ENCODE measurements around the gene PRDM2.
A peak's percentile ranks its signal among the peaks of the same experiment; 100 is the strongest.

The PRDM2 gene

DNA sequence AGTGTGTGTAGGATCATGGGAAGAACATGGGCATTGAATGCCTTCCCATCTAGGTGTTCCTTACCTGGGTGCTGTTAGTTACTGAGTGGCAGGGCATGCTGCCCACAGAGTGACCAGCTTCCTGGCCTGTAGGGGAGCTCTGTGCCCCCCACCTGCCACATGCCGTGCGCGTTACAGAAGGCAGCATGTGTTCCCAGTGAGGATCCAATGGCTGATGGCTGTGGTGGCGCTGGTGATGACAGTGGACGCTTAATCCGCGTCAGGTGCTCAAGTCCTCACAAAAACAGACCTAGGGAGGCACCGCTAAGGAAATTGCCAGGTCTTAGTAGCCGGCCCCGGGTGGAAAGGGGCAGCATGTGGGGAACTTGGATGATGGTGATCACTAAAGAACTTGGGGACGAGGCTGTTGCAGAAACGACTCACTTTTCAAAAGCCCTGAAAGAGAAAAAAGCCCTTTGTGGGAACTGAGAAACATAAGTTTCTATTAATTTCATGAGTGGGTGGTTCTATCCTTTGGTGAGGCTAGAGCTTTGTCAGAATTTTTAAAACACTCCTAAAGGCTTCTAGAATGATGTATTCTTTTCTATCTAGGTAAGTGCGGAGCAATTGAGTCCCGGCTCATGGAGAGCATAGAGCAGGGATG is 93.2 kb downstream of the PRDM2 start:
- DNase-seq (ENCODE audit: low read depth) = no peak

DNA sequence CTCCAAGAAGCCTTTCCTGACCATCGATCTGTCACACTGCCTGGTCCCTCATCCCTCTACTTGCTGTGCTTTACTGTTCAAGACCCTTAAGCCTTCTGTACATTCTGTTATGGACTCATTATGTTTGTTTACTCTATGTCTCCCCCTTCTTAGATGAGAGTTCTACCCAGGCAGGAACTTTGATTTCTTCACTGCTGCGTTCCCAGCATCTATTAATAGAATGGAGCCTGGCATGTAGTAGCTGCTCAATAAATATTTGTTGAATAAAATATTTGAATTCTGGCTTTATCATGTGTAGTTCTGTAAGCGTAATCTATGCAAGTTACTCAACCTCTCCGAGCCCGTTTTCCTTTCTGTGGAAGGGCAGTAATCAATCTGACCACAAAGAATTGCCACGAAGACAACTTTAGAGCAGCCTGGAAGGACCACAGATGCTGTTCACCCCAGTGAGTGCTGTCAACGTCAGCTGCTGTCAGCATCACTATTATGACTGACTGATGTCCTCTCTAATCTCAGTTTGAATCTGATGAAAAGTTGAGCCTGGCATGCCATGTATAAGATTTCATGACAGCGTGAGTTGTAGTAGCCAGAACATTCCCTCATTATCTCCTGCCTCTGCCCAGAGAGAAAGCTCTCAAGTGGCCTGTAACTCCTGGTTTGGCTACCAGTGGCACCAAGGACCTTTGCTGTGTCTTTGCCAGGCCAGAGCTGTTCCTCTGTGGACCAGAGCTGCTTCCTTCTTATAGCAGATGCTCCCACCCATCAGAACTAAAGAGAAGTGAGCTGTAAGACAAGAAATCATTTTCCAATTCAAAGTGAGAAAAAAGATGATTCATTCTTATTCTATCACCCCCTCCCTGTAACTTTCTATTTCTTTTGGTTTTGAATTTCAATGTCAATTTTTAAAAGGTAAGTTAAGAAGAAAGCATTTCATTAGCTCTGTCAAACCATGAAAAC is 94.5 kb downstream of the PRDM2 start:
- no peak for DNase-seq (ENCODE audit: low read depth)

DNA sequence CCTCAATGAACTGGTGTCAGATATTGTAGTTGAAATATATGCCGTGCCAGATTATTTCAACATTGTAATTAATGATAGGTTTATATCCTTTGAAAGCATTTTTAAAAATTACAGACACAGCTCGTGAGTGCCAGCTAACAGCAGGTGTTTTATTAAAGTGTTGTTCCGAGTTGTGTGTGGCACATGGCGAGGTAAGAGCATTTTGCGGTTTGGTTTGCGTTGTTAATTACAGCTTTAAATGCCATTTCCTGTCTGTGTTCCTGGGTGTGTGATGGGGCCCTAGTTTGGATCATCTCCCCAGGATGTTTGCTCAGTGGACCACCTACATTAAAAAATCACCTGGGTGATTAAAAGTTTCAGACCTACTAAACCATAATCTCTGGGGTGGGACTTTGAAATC is 97.4 kb downstream of the PRDM2 start:
- no peak for DNase-seq (ENCODE audit: low read depth)

DNA sequence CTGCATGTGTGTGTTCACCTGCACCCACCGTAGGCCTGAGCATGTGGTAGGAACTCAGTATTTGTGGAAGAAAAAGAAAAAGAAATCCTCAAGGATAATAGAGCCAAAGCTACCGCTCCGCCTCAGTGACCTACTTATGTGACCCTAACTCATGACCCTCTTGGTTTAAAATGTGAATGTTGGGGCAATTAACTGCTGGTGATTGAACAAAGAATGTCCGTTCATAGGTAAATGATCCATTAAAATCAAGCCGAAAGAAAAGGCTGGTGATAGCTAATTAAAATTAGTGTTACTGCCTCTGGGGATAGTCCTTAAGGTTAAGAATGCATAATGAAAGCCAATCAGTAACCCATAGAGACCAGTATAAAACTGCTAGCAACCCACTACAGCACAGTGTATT is 98.1 kb downstream of the PRDM2 start:
- DNase-seq (ENCODE audit: low read depth) = no peak

DNA sequence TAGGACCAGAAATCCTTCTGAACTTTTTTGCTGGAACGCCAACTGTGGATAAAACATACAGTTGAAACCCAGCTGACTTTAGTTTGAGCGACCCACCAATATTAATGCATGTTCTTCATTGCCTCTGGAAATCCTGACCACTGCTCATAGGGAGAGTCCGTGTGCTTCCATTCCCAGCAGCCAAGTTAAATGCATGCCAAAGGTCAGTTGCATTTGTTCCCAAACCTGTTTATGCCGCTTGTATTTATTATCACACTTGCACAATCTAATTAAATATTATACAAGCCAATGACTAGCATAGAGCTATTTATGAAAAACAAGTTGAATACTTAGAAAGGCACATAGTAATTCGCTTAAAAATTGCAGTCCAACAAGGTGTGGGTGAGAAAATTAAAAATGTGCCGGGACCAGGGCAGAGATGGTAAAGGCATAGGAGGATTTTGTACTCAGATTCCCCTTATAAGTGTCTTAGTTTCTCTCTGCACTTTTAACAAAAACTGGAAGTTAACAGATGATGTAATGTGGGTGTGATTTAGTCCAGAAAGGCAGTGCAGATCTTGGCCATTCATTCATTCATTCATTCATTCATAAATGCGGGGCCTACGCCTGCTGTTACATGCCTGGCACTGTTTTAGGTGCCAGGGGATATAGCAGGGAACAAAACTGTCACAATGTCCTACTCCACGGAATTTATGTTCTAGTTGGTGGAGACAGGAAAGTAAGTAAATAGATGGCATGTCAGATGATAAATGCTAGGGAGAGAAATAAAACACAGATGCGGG is 99.7 kb downstream of the PRDM2 start:
- DNase-seq (ENCODE audit: low read depth) = no peak

DNA sequence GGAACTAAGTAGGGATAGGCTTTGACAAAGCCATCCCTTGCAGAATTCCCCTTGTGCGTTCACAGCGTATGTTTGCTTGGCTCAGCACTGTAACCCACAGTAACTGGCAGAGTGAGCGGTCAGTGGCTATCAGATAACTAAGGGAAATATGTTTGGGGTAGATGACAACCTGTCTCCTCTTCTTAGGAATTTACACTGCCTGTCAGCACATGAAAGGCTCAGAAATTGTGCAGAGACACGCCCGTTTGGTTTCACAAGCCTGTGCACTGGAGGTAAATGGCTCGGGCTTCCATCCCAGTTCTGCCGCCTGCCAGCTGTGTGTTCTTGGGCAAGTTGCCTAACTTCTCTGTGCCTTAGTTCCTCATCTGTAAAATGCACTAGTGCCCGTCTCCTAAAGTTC is 101.2 kb downstream of the PRDM2 start:
- DNase-seq (ENCODE audit: low read depth) = no peak

DNA sequence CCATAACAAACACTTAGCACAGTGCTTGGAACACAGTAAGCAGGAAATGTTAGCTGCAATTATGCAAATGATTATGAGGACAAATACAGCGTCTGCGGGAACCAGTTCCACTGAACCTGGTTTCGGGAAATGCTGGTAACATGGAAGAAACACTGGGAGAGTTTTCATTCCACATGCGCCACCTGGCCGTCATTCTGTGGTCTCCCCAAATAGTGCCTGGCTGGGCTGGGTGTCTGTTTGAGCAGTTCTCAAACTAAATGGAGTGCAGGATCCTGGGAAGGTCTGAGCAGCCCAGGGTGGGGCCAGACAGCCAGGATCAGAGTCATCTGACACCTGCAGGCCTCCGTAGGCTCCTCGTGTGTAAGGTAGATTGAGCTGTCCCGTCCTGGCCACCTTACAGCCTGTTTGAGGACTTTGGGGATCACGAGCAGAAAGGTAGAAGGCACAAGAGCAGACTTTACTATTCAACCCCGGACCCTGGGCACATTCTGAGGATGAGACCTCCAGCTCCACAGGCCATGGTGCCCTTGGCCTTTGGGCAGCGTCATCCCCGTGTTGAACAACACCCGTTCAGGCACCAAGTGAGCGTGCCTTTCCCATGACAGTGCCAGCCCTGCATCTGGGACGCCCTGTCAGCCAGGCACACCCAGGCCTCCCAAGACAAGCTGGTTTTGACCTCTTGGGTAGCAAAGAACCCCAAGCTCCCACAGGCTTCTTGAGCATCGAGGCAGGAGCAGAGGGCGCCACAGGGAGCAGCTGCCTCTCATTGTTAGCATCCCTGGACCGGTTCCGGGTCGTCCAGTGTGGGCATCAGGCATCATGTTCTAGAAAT is 101.9 kb downstream of the PRDM2 start:
- DNase-seq (ENCODE audit: low read depth) = no peak

DNA sequence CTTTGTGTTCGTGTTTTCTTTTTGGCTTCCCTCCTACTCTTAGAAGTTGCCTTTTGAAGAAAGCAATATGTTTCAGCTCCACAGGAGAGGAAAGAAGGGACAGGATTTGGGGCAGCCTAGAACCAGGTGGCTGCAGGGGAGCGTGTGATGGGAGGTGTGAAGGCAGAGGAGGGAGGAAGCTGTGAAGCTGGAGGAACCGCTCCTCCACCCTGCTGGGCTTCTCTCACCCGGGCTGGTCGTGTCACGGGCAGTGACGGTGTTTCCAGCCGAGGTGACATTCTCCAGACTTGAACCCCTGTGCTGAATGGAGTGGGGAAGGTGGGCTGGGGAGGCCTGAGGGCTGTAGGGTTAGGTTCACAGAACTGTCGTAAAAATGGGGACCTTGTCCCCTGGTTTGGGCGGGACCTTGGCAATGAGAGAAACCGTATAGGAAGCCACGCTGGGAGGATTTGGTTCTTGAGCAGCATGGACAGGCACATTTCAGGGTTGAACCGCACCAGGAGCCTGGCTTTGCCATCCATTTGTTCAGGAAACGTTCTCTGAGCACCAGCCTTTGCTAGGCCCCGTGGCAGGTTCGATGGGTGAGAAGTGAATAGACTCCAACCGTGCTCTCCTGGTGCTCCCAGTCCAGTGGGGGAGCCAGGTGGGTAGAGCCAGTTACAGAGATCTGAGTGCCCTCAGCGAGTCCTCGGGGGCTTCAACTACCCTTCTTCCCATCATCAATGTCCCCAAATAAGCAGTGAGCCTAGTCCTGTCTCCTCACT is 103.0 kb downstream of the PRDM2 start:
- DNase-seq (ENCODE audit: low read depth) = no peak

DNA sequence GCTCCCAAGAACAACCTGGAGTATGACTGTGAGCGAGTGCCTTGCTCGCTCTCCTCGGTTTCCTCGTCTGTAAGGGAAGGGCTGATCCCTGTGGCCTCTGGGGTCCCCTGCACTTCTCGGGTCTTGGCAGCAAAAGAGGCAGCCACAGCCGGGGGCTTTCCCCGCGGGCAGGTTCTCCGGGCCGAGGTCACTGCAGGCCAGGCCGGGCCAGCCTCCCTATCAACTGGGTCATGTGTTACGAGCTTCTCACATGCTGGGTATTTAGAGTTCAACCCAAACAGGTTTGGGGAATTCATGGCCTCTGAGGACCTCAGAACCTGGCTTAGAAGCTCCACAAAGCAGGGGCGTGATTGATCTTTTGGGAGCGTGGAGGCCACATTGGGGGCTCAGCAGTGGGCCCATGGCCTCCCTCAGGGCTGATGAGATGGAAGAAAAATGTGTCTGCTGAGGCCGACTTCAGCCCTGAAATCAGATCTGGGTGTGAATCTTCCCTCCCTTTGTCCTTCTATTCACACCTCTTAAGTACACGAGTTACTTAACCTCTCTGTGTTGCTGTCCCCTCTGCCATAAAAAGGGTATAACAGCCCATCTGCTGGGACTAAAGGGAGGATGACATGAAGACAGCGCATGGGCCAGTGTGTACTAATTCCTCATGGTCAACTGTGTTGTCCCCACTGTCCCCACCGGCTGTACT is 103.7 kb downstream of the PRDM2 start:
- DNase-seq (ENCODE audit: low read depth) = no peak

DNA sequence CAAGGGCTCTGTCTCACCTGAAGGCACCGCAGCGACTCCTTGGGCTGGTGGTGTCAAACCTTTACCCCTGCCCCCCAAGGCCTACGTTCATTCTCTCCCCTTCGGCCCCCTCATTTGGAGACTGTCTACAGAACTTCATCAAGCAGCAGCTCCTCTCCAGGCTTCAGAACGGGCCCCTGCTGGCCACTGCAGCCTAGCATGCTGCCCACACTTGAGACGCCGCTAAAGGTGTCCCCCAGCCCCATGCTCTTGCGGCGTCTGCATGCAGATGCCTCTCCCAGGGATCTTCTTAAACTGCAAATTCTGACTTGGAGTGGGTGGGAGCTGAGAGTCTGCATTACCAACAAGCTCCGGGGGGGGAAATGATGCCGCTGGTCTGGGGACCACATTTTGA is 104.2 kb downstream of the PRDM2 start:
- DNase-seq (ENCODE audit: low read depth) = no peak

DNA sequence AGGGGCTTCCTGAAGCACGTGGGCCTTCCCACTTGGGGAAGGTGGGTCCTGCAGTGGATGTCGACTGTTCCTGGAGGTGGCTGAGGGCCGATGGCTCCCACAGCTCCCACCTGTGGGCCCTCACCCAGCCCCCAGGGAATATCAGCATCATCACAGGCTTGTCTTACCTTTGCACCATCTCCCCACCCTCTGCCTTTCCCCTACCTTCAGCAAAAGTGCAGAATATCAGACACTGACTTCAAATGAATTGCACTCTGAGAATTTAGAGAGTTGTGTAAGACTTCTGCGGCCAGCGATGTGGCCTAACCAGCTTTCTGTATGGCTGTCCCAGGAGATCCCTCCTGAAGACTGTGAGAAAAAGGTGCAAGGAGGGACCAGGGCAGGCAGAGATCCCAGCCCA is 105.4 kb downstream of the PRDM2 start:
- no peak for DNase-seq (ENCODE audit: low read depth)

DNA sequence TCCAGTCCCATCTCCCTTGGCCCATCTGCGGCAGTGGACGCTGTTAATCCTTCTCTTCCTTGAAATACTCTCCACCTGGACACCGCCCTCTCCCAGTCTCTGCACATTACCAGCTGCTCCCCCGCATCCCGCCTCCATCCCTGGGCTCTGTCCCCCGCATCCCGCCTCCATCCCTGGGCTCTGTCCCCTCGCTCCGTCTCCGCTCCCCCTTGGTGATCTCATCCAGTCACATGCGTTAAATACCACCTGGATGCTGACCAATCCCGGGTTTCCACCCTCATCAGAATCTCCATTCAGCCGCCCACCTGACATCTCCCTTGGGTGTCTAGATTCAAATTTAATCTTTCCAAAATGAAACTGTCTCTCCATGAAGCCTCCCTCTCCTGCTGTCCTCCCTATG is 106.1 kb downstream of the PRDM2 start:
- DNase-seq (ENCODE audit: low read depth) = no peak

DNA sequence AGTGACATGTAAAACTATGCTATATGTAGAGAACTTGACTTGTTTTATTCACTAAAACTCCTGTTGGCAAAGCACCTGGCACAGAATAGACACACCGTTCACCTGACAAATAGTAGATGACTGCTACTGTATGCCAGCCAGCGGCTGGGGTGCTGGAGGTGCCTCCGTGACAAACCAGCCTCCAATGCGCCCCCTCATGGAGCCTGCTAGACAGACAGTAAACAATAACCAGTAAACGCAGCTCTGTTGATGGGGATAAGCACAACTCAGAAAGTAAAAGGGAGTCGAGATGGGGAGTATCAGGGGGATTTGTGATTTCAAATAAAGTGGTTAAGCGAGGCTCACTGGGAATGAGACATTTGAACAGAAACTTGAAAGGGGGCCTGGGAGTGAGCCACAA is 107.2 kb downstream of the PRDM2 start:
- DNase-seq (ENCODE audit: low read depth) = no peak

DNA sequence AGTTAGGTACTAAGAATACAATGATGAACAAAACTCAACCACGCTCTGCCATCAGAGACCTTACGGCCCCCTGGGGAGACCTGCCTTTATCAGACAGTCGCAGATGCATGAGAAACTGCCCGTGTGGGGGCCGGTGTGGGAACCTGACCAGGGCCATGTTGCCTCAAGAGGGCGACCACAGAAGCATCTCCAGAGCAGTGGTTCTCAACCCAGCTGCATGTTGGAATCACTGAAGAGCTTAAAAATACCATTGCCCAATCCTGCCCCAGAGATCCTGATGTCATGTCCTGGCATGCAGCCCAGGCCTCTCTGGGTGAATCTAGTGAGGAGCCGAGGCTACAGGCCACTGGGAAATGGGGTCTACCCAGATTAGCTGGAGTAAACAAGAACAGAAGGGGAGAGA is 108.7 kb downstream of the PRDM2 start:
- DNase-seq (ENCODE audit: low read depth) = no peak

DNA sequence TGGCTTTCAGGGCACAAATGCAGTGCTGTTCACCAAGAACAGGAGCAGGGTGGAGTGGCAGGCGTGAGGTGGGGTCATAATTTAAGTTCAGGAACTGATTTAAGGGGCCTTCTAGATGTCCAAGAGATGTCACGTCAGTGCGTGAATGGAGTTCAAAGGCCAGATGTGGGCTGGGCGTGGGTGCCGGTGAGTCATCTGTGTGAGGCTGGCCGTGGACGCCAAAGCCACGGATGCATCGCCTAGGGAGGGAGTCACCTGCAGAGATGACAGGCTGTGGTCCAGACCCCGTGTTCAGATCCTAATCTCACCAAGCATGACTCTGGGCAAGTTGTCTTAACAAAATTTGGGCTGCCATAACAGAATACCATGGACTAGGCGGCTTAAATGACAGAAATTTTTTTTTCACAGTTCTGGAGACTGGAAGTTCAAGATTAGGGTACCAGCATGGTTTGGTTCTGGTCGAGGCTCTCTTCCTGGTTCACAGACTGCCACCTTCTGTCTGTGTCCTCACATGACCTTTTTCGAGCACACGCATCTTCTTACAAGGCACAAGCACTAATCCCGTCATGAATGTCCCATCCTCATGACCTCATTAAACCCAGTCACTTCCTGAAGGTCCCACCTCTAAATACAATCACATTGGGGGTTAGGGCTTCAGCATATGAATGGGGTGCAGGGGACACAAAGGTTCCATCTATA is 109.6 kb downstream of the PRDM2 start:
- DNase-seq (ENCODE audit: low read depth) = no peak

DNA sequence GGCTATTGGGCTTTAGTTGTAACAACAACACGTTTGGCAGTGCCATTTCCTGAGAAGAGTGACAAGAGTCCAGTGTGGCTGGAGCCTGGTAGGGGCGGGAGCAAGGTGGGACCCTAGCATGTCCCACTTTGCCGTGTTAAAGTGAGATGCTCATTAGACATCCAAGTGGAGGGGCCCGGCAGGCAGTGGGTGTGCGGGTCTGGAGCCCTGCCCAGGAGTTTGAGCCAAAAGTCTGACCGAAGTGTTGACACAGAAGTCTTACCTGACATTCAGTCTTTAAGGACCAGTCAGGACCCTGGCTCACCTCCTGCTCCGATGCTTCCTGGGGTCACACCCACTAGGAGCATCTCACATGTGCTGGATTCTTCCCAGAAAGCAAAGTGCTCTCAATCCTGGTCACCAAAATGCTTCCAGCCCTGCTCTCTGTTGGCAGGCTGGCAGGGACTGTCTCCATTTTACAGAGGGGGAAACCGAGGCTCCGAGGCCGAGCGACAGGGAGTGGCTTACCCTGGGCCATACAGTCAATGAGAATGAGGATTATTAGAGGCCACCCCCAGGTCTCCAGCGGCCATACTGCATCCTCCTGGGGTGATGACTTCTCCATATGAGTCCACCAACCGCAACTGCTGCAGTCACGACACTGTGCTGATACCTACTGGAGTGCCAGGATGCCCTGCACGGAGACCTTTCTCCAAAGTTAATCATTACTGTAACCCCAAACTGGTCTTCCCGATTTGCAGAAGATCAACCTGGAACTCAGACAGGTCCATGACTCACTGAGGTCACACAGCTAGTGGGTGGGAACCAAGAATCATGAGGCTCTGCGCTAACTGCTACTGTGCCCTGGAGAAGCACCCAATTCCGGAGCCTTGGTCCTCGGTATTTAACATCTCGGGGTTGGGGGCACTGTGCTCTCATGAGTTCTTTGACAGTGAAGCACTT is 112.7 kb downstream of the PRDM2 start:
- DNase-seq (ENCODE audit: low read depth) = no peak

DNA sequence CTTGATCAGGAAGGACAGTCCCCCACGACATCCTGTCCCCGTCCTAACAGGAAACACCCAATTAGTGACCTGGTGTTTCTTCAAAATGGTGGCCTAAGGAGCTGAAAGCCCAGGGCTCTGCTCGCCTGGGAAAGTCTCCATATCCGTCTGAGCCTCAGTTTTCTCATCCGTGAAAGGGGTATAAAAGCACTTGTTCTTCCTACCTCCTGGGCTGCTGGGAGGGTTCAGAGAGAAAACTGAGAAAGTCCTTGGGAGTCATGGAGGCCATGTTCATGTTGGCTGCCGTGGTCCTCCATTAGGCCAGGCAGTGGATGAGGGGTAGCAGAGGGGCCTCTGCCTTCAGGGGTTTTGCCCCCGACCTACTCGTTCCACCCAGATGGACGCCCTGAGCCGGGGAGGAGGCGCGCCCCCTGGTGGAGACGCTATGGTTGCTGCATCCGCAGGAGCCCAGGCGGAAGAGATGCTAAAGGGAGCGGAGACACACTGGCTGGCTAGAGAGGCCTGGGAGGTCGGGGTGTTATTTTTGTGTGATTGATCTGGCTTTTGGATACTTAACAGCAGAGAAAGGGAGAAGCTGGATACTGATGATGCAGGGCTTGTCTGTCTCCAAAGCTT is 113.5 kb downstream of the PRDM2 start:
- DNase-seq (ENCODE audit: low read depth) = peak; percentile 21

DNA sequence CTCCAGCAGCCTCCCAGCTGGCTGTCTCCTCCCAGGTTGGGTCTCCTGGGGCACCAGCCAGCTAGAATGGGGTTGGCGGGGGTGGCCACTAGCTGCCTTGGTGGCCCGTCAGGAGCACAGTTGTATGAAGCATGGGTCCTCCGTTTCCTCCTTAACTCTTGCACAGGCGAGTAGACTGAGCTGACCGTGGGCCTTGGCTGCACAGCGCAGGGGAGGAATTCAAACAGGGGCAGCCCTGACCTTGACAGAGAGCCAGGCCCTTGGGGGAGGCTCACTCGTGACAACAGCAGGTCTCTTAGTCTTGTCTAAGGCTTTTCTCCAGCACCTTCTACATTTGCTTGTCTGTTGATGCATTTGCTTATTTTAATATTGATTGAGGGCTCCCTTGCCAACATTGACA is 114.1 kb downstream of the PRDM2 start:
- no peak for DNase-seq (ENCODE audit: low read depth)
